GM12891 (cell line): ENCODE measurements around the gene ITFG1.

Experiments
- POLR2A ChIP-seq: IDR thresholded peaks from 2 replicates; pipeline ENCODE4 v1.6.1; 2011; ENCODE audit warnings: low read depth, low read length, control low read depth
- POLR2AphosphoS5 ChIP-seq: IDR thresholded peaks from 2 replicates; pipeline ENCODE4 v1.6.1; 2011; ENCODE audit warnings: low read depth, low read length, control low read depth
- POU2F2 ChIP-seq: IDR thresholded peaks from 2 replicates; pipeline ENCODE4 v1.6.1; 2011; ENCODE audit warnings: low read depth, mild to moderate bottlenecking, control low read depth, low read length, moderate library complexity
- TAF1 ChIP-seq: IDR thresholded peaks from 2 replicates; pipeline ENCODE4 v1.6.1; 2011; ENCODE audit warnings: low read depth, low read length, control low read depth

GRCh38 chr16:47449788-47450187, 11.1 kb downstream of the ITFG1 start:
- TF ChIP-seq POLR2A (no peak), POLR2AphosphoS5 (no peak), POU2F2 (no peak), TAF1 (no peak)
